Tibial nerve (tissue), 4 donors: ENCODE data around the gene EIF4H. TPM values are rescaled to one million over a fixed set of nuclear protein-coding genes. Genes with fewer than 3 reads are reported as not detected.

Source experiments
- DNase-seq, 2 donors: peaks; one replicate each; pipeline ENCODE4 v3.0.0-alpha.2; 2019; ENCODE audit warnings: low spot score in 2 of 2
- H3K27ac ChIP-seq, 4 donors: fragments of 200-600 bp; sonication (generic) in 3 of 4; one replicate each; pipeline ENCODE4 v1.5.1; 2017 to 2019; ENCODE audit warnings: mild to moderate bottlenecking in 1 of 4
- H3K27me3 ChIP-seq, 2 donors: fragments of 200-600 bp; sonication (generic) in 1 of 2; one replicate each; pipeline versions ENCODE4 v1.5.1 to v1.6.0; 2017 to 2019
- H3K36me3 ChIP-seq, 3 donors: fragments of 200-600 bp; sonication (generic); one replicate each; pipeline ENCODE4 v1.5.1; 2018 to 2019
- H3K4me1 ChIP-seq, 4 donors: fragments of 200-600 bp; sonication (generic) in 3 of 4; one replicate each; pipeline ENCODE4 v1.5.1; 2017 to 2019
- H3K4me3 ChIP-seq, 4 donors: fragments of 200-600 bp; sonication (generic) in 3 of 4; one replicate each; pipeline ENCODE4 v1.5.1; 2017 to 2019; ENCODE audit warnings: mild to moderate bottlenecking in 1 of 4, moderate library complexity in 1 of 4
- H3K9me3 ChIP-seq, 4 donors: fragments of 200-600 bp; sonication (generic) in 3 of 4; one replicate each; pipeline ENCODE4 v1.5.1; 2017 to 2019
- CTCF ChIP-seq, 5 experiments: fragments of 200-600 bp in 3 of 5; fragments of 450-650 bp in 2 of 5; sonication (generic) in 3 of 5; IDR thresholded peaks; one replicate each; pipeline ENCODE4 v1.5.1; 2016 to 2019; ENCODE audit warnings: antibody characterized with exemption in 5 of 5, mild to moderate bottlenecking in 3 of 5, moderate library complexity in 2 of 5
- EP300 ChIP-seq, 2 donors: sonication (generic); formaldehyde crosslinking; IDR thresholded peaks; one replicate each; pipeline ENCODE4 v1.6.1; 2017; ENCODE audit warnings: antibody characterized with exemption in 2 of 2, mild to moderate bottlenecking in 1 of 2
- POLR2A ChIP-seq, 2 donors: fragments of 450-650 bp; IDR thresholded peaks; one replicate each; pipeline ENCODE4 v1.6.1; 2017; ENCODE audit warnings: antibody characterized with exemption in 2 of 2, mild to moderate bottlenecking in 2 of 2, moderate library complexity in 2 of 2
- WGBS, 2 donors: methylation state at CpG; one replicate each; pipeline ENCODE4 v1.1.5; 2018; 5-methylcytosine and 5-hydroxymethylcytosine counted together
- total RNA-seq, 4 donors: library from RNA; depleted of rRNA; stranded (reverse); fragments of >200 nt; gene quantifications; one replicate each; pipeline ENCODE4 v1.1.0, GENCODE V29; 2016

Gene EIF4H
- total RNA-seq, 4 donors from 2014 or later, result 184 to 211 (median 192) TPM

- Histone ChIP-seq H3K9me3 (no peaks in the 10 kb centered on the region), H3K27ac (peak overlapping the region in 2 of 4 donors; percentile 15 to 40), H3K4me1 (peaks cover 2 to 84% (median 50%) of the 10 kb centered on the region in 4 donors), H3K36me3 (peaks cover 0 to 38% (median 0%) of the 10 kb centered on the region in 3 donors), H3K27me3 (no peaks in the 10 kb centered on the region), H3K4me3 (no peak overlapping the region)
- TF ChIP-seq EP300 (IDR thresholded peaks at IDR 0.05) (no peak), CTCF (IDR thresholded peaks at IDR 0.05) (no peak), POLR2A (IDR thresholded peaks at IDR 0.05) (no peak)
- DNase-seq, result no peak
- 4 to 5% methylated on average over 5 of the region's 5 CpGs for WGBS, 2 donors
Measured at GRCh38 chr7:74185636-74186035, 11.5 kb downstream of the EIF4H start.

GRCh38 chr7:74187915-74188675, 13.9 kb downstream of the EIF4H start:
- peaks cover 0 to 59% (median 30%) of the 10 kb centered on the region in 4 donors for H3K4me1 ChIP-seq
- no peak overlapping the region for H3K27ac ChIP-seq
- TF ChIP-seq CTCF (IDR thresholded peaks at IDR 0.05), result no peak
- no peak for TF ChIP-seq EP300 (IDR thresholded peaks at IDR 0.05)
- no peak for TF ChIP-seq POLR2A (IDR thresholded peaks at IDR 0.05)
- H3K36me3 ChIP-seq, result peaks cover 0 to 54% (median 17%) of the 10 kb centered on the region in 3 donors
- WGBS, 2 donors, result 64 to 70% methylated on average over 11 of the region's 11 CpGs
- H3K9me3 ChIP-seq, result no peaks in the 10 kb centered on the region
- H3K27me3 ChIP-seq, result no peaks in the 10 kb centered on the region
- H3K4me3 ChIP-seq, result no peak overlapping the region
- no peak for DNase-seq

GRCh38 chr7:74190259-74190658, 16.1 kb downstream of the EIF4H start:
- peaks cover 0 to 38% (median 18%) of the 10 kb centered on the region in 4 donors for H3K4me1 ChIP-seq
- H3K9me3 ChIP-seq, result no peaks in the 10 kb centered on the region
- H3K27me3 ChIP-seq, result no peaks in the 10 kb centered on the region
- H3K36me3 ChIP-seq, result peaks cover 0 to 75% (median 20%) of the 10 kb centered on the region in 3 donors
- 94 to 98% methylated on average over 7 of the region's 7 CpGs for WGBS, 2 donors
- no peak overlapping the region for H3K27ac ChIP-seq
- H3K4me3 ChIP-seq, result no peak overlapping the region
- no peak for DNase-seq
- TF ChIP-seq CTCF (IDR thresholded peaks at IDR 0.05) (no peak), POLR2A (IDR thresholded peaks at IDR 0.05) (no peak), EP300 (IDR thresholded peaks at IDR 0.05) (no peak)

DNA sequence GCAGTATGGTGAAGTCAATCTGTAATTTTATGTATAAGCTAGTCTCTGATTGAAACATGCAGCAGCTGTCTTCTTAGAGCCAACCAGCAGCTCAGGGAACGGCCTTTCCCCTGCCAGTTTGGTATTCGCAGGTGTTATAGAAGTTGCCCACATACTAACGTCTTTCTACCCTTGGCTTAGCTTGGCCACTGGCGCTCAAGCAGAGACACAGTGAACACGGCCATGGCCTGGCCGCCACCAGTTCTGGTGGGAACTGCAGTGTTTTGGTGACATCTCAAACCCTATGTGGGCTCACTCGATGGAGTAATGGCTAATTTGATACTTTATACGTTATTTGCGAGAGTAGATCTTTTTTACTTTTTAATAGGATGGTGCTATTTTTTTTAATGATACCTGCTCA, 17.1 kb downstream of the EIF4H start:
- Histone ChIP-seq H3K4me3 (no peak overlapping the region), H3K9me3 (no peaks in the 10 kb centered on the region), H3K27me3 (no peaks in the 10 kb centered on the region), H3K4me1 (peaks cover 0 to 28% (median 9%) of the 10 kb centered on the region in 4 donors), H3K36me3 (peaks cover 0 to 84% (median 20%) of the 10 kb centered on the region in 3 donors), H3K27ac (no peak overlapping the region)
- WGBS, 2 donors, result 90 to 92% methylated on average over 9 of the region's 9 CpGs
- no peak for TF ChIP-seq EP300 (IDR thresholded peaks at IDR 0.05)
- TF ChIP-seq CTCF (IDR thresholded peaks at IDR 0.05), result no peak
- no peak for TF ChIP-seq POLR2A (IDR thresholded peaks at IDR 0.05)
- no peak for DNase-seq

DNA sequence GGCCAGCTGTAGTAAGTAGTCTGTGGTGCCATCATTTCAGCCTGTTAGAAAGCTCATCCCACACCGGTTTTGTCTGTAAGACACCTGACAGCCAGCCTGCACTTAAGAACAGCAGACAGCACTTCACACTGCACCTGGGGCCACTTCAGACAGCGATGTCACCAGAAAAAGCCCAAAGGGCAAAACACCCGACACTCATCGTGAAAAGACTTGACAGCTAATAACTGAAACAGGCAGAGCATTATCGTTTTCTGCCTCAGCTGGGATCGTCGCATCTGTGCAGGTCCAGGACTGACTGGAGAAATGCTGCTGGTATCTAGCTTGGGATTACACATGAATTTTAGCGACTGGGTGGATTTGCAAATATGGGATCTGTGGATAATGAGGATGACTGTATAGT, 18.9 kb downstream of the EIF4H start:
- 78 to 89% methylated on average over 8 of the region's 8 CpGs for WGBS, 2 donors
- Histone ChIP-seq H3K27ac (no peak overlapping the region), H3K4me3 (no peak overlapping the region), H3K9me3 (no peaks in the 10 kb centered on the region), H3K4me1 (peaks cover 0 to 11% (median 2%) of the 10 kb centered on the region in 4 donors), H3K27me3 (no peaks in the 10 kb centered on the region), H3K36me3 (peaks cover 0 to 93% (median 20%) of the 10 kb centered on the region in 3 donors)
- DNase-seq, result no peak
- TF ChIP-seq CTCF (IDR thresholded peaks at IDR 0.05) (no peak), EP300 (IDR thresholded peaks at IDR 0.05) (no peak), POLR2A (IDR thresholded peaks at IDR 0.05) (no peak)
